Measurements from ENCODE around the gene ACTR3C.
A peak's percentile ranks its signal among the peaks of the same experiment; 100 is the strongest.
"Not testable (repeated sequence)": the region's sequence is repeated elsewhere in the genome, so short reads cannot be mapped to it uniquely, and the experiment has no call there.

ACTR3C gene

DNA sequence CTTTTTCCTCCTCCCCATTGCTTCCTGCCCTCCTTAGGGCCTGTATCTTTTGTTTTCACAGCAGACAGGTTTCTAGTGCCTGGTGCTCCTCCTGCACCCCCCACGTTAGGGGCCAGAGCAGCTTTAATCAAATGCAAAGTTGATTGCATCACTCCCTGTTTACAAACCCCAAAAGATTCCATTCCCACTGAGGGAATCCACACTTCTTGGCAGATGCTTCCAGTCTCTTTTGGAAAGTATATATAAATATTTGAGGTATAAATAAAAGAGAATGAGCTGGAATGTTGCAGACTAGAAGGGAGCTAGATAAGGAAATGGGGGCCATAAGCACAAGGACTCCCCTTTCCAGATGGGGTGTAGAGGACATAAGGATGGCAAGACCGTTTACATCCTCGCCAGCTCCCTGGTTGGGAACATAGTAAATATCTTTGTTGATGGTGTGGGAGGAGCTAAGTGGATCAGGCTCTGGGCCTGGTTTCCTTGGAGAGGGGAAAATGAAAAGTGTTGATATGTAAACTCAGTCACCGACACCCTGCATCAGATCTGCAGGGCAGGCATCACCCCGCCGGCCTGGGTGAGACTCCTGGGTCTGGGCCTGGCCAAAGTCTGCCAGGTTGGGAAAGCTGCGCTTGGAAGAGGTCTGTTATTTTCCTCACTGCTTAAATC is 11.9 kb upstream of the ACTR3C start:
- no peak for DNase-seq

DNA sequence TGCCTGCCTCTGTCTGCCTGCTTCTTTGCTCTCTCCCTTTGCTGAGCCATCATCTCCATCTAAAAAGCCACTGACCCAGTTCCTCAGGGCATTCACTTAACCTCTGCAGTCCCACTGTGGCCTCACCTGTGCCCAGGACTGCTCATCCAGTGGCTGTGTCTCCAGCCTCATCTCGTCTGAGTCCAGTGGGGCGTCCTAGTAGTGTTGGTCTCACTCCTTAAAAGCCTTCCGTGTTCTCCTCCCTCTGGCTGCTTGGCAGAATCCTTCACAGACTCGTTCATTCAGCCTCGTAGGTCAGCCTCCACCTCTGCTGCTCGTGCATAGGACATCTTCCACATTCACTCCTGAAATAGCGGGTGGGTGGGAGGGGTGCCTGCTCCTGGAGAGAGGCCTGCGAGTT is 10.8 kb upstream of the ACTR3C start:
- DNase-seq: no peak

DNA sequence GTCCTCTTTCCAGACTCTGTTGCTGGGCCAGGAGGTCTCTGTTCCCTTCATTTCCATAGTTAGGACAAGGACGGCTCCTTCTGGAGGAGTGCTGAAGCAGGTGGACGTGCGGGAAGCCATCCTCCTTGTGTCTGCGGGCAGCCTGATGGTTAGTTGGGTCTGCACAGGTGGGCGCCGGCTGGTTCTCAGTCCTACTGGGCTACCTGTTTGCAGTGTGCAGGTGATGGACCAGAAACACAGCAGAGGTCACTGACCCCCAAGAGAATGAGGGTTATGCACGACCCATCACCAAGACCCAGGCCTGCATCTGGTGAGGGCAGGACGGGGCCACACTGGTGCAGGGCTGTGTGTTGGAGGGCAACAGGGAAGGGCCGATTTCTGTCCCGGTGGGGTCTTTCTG is 10.3 kb upstream of the ACTR3C start:
- DNase-seq: no peak

DNA sequence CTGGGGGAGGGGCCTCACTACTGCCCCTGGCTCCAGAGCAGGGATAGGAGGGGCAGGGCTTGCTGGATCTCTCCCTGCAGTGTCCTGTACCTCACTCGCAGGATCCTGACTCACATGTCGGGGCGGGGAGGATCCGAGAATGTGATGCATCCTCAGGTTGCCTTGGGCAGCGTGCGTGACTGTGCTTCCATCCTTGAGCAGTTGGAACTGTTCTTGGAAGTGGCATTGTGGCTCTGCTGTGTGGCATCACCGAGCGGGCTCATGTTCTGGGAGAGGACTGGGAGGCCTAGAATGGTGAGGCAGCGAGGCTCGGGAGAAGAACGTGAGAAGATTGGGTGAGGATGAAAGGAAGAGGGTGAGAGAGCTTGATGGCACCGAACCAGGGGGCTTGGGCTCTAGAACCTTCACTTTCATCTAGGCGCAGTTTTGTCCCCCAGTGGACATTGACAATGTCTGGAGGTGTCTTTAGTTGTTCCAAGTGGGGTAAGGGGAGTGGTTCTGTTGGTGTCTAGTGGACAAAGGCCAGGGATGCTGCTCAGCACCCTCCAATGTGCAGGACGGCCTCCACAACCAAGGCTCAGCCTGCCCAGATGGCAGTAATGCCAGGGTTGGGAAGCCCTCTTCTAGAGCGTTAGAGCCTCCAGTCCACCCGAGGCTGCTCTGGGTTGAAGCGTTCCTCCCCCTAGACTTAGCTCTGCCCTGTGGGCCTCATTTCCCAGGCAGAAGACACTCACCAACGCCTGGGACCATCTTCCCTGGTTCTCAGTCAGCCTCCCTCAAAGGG is 9.7 kb upstream of the ACTR3C start:
- DNase-seq: no peak

DNA sequence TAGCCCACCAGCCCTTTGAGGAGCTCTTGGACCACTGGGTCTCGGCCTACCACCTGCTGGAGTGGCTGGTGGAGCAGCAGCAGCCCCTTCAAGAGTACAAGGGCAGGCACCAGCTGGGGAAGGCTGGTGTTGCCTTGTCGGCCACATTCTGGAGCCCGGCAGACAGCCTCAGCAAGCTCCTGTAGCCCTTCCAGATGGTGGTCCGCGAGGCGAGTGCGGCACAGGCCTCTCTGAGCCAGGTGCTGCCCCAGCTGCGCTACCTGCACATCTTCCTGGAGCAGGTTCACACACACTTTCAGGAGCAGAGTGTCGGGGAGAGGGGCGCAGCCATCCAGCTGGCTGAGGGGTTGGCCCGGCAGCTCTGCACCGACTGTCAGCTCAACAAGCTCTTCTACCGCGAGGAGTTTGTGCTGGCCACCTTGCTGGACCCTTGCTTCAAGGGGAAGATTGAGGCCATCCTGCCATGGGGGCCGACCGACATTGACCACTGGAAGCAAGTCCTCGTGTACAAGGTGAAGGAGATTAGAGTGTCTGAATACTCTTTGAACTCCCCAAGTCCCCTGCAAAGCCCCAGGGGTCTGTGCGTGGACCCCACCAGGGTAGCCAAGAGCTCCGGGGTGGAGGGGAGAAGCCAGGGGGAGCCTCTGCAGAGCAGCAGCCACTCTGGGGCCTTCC is 7.0 kb upstream of the ACTR3C start:
- no peak for DNase-seq

DNA sequence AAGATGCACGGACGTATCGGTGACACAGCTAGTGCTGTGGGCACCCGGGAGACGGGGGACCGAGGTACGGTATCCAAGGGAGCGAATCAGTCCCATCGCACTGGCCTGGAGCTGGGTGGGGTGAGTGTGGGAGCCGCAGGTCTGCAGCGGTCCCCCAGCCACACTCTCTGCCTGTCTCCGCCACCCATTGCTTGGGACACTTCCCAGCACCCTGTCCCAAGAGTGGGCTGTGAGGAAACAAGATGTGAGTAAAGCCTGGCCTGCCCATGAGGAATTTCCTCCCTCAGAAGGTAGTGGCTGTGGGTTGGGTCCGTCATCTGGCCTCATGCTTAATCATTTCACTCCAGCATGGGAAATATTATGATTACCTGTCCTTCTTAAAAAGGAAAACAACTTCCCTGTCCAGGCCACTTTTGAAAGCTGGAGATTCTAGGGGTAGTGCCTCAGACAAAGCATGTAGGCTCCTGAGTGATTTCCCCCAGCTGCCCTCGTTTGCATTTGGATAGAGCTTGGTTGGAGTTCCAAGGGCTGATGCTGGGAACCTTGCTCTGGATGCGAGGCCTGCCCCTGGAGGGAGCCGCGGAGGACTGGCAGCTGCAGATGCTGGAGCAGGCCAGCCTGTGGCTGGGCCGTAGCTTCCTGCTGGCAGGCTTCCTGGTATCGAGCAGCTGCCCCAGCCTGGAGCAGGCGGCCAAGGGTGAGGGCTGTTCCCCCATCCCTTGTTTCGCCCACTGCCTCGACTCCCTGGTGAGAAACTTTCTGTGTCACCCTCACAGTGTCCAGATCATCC is 6.2 kb upstream of the ACTR3C start:
- DNase-seq: no peak

DNA sequence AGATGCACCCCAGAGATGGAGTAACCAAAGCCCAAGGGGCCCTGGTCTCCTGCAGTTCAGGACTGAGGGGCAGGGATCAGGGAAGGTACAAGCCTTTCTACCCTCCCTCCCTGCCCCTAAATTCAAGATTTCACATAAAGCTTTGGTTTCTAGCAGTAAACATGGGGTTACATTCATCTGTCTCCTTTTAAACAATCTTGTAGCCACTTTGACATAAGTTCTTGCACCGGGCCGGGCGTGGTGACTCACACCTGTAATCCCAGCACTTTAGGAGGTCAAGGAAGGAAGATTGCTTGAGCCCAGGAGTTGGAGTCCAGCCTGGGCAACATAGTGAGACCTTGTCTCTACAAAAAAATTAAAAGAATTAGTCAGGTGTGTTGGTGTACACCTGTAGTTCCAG is 4.0 kb upstream of the ACTR3C start:
- DNase-seq: no peak

DNA sequence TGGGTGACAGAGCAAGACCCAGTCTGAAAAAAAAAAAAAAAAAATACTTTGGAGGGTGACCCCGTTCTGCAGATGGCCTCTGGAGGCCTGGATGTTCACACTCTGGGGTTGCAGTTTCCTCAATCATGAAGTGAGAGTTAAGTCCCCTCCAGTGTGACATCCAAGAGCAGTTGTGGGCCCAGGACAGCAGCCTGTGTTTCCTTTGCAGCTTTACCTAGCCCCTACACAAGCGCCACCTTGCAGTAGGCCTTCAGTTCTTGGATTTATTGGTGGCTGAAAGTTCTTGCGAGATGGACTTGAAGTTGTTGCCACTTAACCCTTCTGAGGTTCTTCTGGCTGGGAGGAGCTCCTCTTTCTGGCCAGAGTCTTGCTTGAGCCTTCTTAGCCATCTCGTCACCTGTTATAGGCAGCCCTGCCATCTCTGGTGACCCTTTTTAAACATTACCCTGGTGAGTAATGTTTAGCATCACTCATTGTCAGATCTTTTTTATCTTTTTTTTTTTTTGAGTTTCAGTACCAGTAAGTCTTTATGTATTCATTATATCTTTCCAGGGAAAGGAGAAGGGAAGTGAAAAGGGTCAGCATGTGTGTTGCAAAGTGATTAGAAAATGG is 3.4 kb upstream of the ACTR3C start:
- no peak for DNase-seq

DNA sequence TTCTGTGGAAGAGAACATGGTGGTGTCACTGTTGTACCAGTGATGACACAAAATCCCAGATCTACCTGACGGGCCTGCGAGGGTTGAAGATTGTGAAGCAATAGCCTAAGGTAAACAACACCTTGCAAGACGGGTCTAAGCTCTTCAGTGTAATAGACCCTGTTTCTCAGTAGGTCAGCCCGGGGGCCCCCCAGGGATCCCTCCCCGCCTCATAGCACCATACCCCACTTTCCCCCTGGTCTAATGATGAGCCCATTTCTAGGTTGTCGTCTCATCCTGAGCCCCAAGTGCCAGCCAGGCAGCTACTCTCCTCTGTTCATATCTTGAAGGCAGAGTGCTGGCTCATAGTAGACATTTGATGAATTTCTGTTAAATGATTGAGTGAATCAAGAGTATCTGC is 2.6 kb upstream of the ACTR3C start:
- no peak for DNase-seq

DNA sequence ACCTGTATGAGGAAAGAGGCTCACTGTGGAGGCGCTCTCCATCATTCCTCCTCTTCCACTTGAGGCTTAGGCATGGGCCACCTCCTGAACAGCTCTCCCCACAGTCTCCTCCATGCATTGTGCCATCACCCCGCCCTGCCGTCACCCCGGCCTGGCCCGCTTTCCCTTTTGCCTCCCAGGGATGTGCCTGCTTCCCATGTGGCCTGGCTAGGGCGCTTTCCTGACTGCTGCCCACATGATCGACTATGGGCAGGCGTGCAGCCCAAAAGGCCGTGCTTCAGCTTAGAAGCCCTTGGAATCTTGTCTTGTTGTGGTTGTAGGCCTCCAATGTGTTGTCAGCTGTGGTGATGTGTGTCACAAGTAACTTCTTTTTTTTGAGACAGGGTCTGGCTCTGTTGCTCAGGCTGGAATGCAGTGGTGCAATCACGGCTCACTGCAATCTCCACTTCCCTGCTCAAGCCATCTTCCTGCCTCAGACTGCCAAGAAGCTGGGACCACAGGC is 1.8 kb upstream of the ACTR3C start:
- DNase-seq: peak; percentile 53 to 66 (median 53)

DNA sequence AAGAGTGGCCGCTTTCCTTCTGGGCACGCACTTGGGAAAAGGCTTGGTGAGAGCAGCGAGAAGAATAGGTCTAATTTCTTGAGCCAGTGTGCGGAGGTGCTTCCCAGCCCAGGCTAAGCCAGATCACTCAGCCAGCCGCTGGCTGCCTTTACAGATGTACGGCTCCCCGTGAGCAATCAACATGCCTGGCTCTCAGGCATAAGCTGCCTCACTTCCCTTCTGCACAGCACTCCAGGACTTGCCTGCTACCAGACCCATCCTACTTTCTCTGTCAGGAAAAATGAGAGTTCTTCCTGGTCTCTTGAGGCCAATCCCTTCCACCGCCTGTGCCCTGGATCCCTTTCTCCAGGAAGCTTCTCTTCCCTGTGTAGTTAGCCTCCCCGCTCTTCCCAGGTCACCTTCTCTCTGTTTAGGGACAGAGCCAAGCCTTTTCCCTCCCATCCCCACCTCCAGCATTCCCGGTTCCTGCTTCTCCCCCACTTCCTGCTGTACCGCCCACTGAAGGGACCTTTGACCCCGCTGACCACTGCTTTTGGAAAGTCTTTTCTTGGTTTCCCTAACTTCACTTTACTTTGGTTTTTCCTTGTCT is 1.1 kb upstream of the ACTR3C start:
- DNase-seq: peak in 2 of 3 donors; percentile 22 to 25

DNA sequence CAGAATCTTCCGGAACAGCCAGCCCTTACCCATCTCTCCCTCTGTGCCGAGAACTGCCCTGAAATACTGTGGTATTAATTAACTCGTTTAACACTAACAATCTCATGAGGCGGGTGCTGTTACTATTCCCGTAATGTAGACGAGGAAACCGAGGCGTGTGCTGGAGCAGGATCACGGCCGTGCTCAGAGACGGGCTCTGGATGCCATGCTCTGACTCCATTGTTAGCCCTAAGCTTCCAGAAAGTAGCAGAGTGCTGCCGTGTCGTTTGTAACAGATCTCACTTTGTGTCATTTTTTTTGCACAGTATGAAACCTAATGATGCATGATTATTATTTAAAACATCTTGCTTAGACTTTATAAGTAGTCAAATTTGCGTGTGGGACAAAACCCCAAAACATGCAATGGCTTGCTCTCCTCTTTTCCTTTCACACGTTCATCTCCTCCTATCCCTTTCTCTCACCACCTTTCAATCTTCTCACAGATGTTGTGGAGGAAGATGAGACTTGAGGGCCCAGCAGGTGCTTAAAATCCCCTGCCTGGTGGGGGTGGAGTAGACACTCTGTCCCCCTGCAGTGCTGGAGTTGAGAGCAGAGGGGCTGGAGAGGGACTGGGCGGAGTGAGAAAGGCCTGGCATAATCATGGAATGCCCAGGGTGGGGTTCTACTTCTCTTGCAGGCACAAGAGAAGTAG is 482 bp upstream of the ACTR3C start:
- DNase-seq: no peak

DNA sequence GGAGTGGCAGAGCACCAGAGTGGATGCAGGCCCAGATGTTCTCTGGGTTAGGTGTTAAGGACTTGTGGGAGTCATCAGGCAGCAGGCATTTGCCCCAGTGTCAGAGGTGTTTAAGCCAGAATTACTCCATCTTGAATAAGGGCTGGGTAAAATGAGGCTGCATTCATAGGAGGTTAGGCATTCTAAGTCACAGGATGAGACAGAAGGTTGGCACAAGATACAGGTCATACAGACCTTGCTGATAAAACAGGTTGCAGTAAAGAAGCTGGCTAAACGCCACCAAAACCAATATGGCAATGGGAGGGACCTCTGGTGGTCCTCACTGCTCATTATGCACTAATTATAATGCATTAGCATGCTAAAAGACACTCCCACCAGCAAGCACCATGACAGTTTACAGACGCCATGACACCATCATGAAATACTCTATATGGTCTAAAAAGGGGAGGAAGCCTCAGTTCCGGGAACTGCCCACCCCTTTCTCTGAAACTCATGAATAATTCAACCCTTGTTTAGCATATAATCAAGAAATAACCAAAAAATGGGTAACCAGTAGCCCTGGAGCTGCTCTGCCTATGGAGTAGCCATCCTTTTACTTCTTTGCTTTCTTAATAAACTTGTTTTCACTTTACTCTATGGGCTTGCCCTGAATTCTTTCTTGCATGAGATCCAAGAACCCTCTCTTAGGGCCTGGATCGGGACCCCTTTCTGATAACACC is 1.1 kb downstream of the ACTR3C start:
- DNase-seq: peak in 1 of 3 donors; percentile 41

DNA sequence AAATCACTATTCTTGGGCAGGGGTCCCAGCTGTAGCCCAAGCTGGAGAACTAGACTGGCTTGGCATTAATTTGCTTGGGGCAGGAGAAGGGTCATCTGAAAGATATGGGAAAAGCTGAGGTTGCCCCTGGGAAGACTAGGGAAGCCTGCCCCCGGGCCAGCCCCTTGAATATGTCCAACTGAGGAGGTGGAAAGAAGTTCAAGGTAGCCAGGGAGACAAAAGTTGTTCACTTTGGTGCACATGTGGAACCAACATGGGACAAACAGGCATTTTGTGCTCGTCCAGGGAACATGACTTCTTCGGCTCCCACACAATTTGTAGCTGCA is 1.6 kb downstream of the ACTR3C start:
- DNase-seq: no peak

DNA sequence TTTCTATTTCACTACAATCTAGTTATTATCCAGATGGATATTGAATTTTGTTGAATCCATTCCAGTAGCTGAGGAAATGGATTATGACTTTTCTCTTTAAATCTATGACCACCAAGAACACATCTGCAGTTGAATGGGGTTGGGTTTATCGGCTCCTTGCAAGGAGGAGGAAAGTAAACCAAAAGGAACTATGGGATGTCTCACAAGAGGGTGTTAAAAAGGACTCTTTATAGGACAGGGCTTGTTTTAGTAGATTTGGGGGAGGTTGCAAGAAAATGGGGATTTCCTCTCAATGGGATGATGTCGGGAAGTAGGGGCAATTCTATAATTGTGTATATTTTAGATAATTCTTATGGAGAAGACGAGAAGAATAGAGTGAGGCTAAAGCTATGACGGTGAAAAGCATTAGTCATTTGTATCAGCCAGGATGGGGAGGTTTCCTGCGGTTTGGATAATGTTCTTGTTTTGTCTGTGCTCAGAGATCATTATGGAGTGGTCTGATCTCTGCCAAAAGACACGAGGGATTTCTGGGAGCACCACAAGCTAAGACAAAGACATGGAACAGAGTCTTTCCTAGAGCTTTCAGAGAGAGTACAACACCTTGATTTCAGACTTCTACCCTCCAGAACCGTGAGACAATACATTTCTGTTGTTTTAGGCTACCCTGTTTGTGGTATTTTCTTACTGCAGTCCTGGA is 5.4 kb downstream of the ACTR3C start:
- no peak for DNase-seq

DNA sequence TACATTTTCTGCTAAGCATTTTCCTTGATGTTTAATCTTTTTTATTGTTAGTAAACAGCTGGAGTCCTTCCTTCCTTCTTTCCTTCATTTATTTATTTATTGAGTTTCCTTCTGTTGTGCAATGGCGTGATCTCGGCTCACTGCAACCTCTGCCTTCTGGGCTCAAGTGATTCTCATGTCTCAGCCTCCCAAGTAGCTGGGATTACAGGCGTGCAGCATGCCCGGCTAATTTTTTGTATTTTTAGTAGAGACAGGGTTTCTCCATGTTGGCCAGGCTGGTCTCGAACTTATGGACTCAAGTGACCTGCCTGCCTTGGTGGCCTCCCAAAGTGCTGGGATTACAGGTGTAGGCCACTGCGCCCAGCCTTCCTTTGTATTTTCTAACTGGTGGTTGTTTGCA is 6.4 kb downstream of the ACTR3C start:
- not testable (repeated sequence) for DNase-seq

DNA sequence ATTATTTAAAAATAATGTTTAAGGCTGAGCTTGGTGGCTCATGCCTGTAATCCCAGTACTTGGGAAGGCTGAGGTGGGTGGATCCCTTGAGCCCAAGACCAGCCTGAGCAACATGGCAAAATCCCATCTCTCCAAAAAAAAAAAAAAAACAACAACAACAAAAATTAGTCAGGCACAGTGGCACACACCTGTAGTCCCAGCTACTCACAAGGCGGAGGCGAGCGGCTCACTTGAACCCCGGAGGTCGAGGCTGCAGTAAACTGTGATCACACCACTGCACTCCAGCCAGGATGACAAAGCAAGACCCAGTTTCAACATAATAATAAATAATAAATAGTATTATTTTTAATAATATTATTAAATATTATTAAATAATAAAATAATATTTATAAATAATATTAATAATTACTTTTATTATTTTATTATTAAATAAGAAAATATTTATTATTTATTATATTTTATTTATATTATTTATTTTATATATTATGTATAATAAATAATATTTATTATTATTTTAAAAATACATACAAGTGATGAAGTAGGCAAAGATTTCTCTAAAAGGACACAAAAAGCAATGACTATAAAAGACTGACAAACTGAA is 8.6 kb downstream of the ACTR3C start:
- no peak for DNase-seq

DNA sequence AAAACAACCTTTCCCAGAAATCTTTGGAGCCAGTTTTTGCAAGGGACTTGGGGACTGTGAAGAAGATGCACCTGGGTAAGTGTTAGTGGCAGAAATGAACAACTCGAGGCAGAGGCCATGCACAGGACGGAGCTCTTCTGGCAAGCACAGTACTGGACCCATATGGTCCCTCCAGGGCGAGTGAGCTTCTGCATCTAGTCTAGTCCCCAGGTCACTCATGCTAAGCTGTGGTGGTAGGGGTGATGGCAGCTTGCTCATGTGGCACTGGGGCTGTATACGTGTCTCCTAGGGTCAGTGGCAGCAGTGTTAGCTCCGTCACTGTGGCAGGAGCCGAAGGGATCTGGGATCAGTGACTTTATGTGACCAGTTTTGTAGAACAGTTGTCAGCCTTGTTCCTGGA is 9.5 kb downstream of the ACTR3C start:
- no peak for DNase-seq

DNA sequence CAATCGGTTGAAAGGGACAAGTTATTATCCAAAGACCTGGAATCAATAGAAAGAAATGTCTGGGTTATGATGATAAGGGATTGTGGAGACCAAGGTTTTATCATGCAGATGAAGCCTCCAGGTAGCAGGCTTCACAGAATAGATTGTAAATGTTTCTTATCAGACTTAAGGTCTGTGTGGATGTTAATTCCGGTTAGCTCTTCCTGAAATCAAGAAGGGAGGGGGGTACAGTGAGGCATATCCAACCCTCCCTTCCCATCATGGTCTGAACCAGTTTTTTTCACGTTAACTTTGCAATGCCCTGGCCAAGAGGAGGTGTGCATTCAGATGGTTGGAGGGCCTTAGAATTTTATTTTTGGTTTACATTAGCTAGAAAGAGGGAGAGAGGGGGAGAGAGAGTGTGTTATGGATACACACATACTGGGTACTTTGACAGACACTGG is 10.0 kb downstream of the ACTR3C start:
- no peak for DNase-seq

Data from suppressor macrophage treated with lipopolysaccharide for 1 hour (primary cell).